ENCODE measurements around the gene CFAP210.

Gene CFAP210

GRCh38 chr2:169670937-169671336 is 23.3 kb downstream of the CFAP210 start:
- Histone ChIP-seq H3K79me2 (ENCODE audit: control insufficient read depth, insufficient read depth, low read length) (no peaks in the 10 kb centered on the region), H3K79me1 (ENCODE audit: low read length) (no peaks in the 10 kb centered on the region), H2BK5ac (ENCODE audit: low read length) (no peak overlapping the region), H3K4ac (ENCODE audit: low read depth, low read length) (no peak overlapping the region), H2BK120ac (ENCODE audit: low read depth, low read length) (no peak overlapping the region), H3K36me3 (ENCODE audit: control insufficient read depth, insufficient read depth, low read length) (no peaks in the 10 kb centered on the region), H4K5ac (ENCODE audit: low read length) (no peak overlapping the region), H3K9ac (ENCODE audit: low read length) (no peak overlapping the region), H3K27ac (ENCODE audit: low read depth, low read length) (no peak overlapping the region), H3K18ac (ENCODE audit: low read length) (no peak overlapping the region), H3K56ac (ENCODE audit: low read length) (no peak overlapping the region), H2BK15ac (replicated peaks; ENCODE audit: low read depth) (no peak overlapping the region), H2AK5ac (ENCODE audit: low read length) (no peak overlapping the region), H4K8ac (ENCODE audit: low read depth, low read length) (no peak overlapping the region), H3K4me2 (ENCODE audit: low read length) (no peak overlapping the region), H3K27me3 (ENCODE audit: insufficient read depth, low read length, poor library complexity) (no peaks in the 10 kb centered on the region), H3K23ac (ENCODE audit: low read length) (no peak overlapping the region), H3K4me1 (ENCODE audit: control insufficient read depth, low read depth, low read length) (no peaks in the 10 kb centered on the region), H3K4me3 (ENCODE audit: low read length) (no peak overlapping the region)
- WGBS (ENCODE audit: extremely low coverage, insufficient coverage, low lambda C conversion rate): no CpG with 5 or more reads among the region's 4 CpGs
- DNase-seq: no peak

GRCh38 chr2:169670215-169670651 is 24.0 kb downstream of the CFAP210 start:
- H3K4me3 ChIP-seq (ENCODE audit: low read length): no peak overlapping the region
- H2BK120ac ChIP-seq (ENCODE audit: low read depth, low read length): no peak overlapping the region
- H3K56ac ChIP-seq (ENCODE audit: low read length): no peak overlapping the region
- no peak for DNase-seq
- no peak overlapping the region for H4K8ac ChIP-seq (ENCODE audit: low read depth, low read length)
- no peaks in the 10 kb centered on the region for H3K27me3 ChIP-seq (ENCODE audit: insufficient read depth, low read length, poor library complexity)
- no peak overlapping the region for H3K4me2 ChIP-seq (ENCODE audit: low read length)
- no peak overlapping the region for H2BK5ac ChIP-seq (ENCODE audit: low read length)
- no peak overlapping the region for H3K18ac ChIP-seq (ENCODE audit: low read length)
- no peak overlapping the region for H2AK5ac ChIP-seq (ENCODE audit: low read length)
- H3K36me3 ChIP-seq (ENCODE audit: control insufficient read depth, insufficient read depth, low read length): no peaks in the 10 kb centered on the region
- H2BK15ac ChIP-seq (replicated peaks; ENCODE audit: low read depth): no peak overlapping the region
- no peak overlapping the region for H3K9ac ChIP-seq (ENCODE audit: low read length)
- H3K79me1 ChIP-seq (ENCODE audit: low read length): no peaks in the 10 kb centered on the region
- no peak overlapping the region for H3K27ac ChIP-seq (ENCODE audit: low read depth, low read length)
- H3K4ac ChIP-seq (ENCODE audit: low read depth, low read length): no peak overlapping the region
- H3K4me1 ChIP-seq (ENCODE audit: control insufficient read depth, low read depth, low read length): no peaks in the 10 kb centered on the region
- H4K5ac ChIP-seq (ENCODE audit: low read length): no peak overlapping the region
- no peak overlapping the region for H3K23ac ChIP-seq (ENCODE audit: low read length)
- WGBS (ENCODE audit: extremely low coverage, insufficient coverage, low lambda C conversion rate): no CpG with 5 or more reads among the region's 2 CpGs
- H3K79me2 ChIP-seq (ENCODE audit: control insufficient read depth, insufficient read depth, low read length): no peaks in the 10 kb centered on the region

- H4K8ac ChIP-seq (ENCODE audit: low read depth, low read length): no peak overlapping the region
- H3K79me2 ChIP-seq (ENCODE audit: control insufficient read depth, insufficient read depth, low read length): no peaks in the 10 kb centered on the region
- H3K56ac ChIP-seq (ENCODE audit: low read length): no peak overlapping the region
- no peak overlapping the region for H4K5ac ChIP-seq (ENCODE audit: low read length)
- no peak overlapping the region for H3K27ac ChIP-seq (ENCODE audit: low read depth, low read length)
- H3K36me3 ChIP-seq (ENCODE audit: control insufficient read depth, insufficient read depth, low read length): no peaks in the 10 kb centered on the region
- no peak overlapping the region for H3K9ac ChIP-seq (ENCODE audit: low read length)
- no peak overlapping the region for H2BK5ac ChIP-seq (ENCODE audit: low read length)
- H3K4me1 ChIP-seq (ENCODE audit: control insufficient read depth, low read depth, low read length): no peaks in the 10 kb centered on the region
- no peak overlapping the region for H2BK15ac ChIP-seq (replicated peaks; ENCODE audit: low read depth)
- no peak overlapping the region for H3K4me2 ChIP-seq (ENCODE audit: low read length)
- H3K4ac ChIP-seq (ENCODE audit: low read depth, low read length): no peak overlapping the region
- WGBS (ENCODE audit: extremely low coverage, insufficient coverage, low lambda C conversion rate): no CpG with 5 or more reads among the region's 2 CpGs
- H3K18ac ChIP-seq (ENCODE audit: low read length): no peak overlapping the region
- H3K23ac ChIP-seq (ENCODE audit: low read length): no peak overlapping the region
- no peaks in the 10 kb centered on the region for H3K27me3 ChIP-seq (ENCODE audit: insufficient read depth, low read length, poor library complexity)
- no peak overlapping the region for H2BK120ac ChIP-seq (ENCODE audit: low read depth, low read length)
- DNase-seq: no peak
- no peak overlapping the region for H2AK5ac ChIP-seq (ENCODE audit: low read length)
- H3K79me1 ChIP-seq (ENCODE audit: low read length): no peaks in the 10 kb centered on the region
- no peak overlapping the region for H3K4me3 ChIP-seq (ENCODE audit: low read length)
Measured at GRCh38 chr2:169667583-169667982, 26.6 kb downstream of the CFAP210 start.

- Histone ChIP-seq H3K4me3 (ENCODE audit: low read length) (no peak overlapping the region), H2BK15ac (replicated peaks; ENCODE audit: low read depth) (no peak overlapping the region), H3K23ac (ENCODE audit: low read length) (no peak overlapping the region), H3K9ac (ENCODE audit: low read length) (no peak overlapping the region), H3K27ac (ENCODE audit: low read depth, low read length) (no peak overlapping the region), H3K4me1 (ENCODE audit: control insufficient read depth, low read depth, low read length) (no peaks in the 10 kb centered on the region), H3K4ac (ENCODE audit: low read depth, low read length) (no peak overlapping the region), H3K79me2 (ENCODE audit: control insufficient read depth, insufficient read depth, low read length) (no peaks in the 10 kb centered on the region), H3K36me3 (ENCODE audit: control insufficient read depth, insufficient read depth, low read length) (no peaks in the 10 kb centered on the region), H3K56ac (ENCODE audit: low read length) (no peak overlapping the region), H3K4me2 (ENCODE audit: low read length) (no peak overlapping the region), H4K5ac (ENCODE audit: low read length) (no peak overlapping the region), H3K79me1 (ENCODE audit: low read length) (no peaks in the 10 kb centered on the region), H3K27me3 (ENCODE audit: insufficient read depth, low read length, poor library complexity) (no peaks in the 10 kb centered on the region), H2BK120ac (ENCODE audit: low read depth, low read length) (no peak overlapping the region), H3K18ac (ENCODE audit: low read length) (no peak overlapping the region), H4K8ac (ENCODE audit: low read depth, low read length) (no peak overlapping the region), H2AK5ac (ENCODE audit: low read length) (no peak overlapping the region), H2BK5ac (ENCODE audit: low read length) (no peak overlapping the region)
- WGBS (ENCODE audit: extremely low coverage, insufficient coverage, low lambda C conversion rate): no CpG with 5 or more reads among the region's 1 CpG
- no peak for DNase-seq
Measured at GRCh38 chr2:169664978-169665930, 29.0 kb downstream of the CFAP210 start.

- Histone ChIP-seq H2AK5ac (ENCODE audit: low read length) (no peak overlapping the region), H4K8ac (ENCODE audit: low read depth, low read length) (no peak overlapping the region), H3K4me1 (ENCODE audit: control insufficient read depth, low read depth, low read length) (no peaks in the 10 kb centered on the region), H3K27me3 (ENCODE audit: insufficient read depth, low read length, poor library complexity) (no peaks in the 10 kb centered on the region), H3K79me1 (ENCODE audit: low read length) (no peaks in the 10 kb centered on the region), H3K79me2 (ENCODE audit: control insufficient read depth, insufficient read depth, low read length) (no peaks in the 10 kb centered on the region), H2BK120ac (ENCODE audit: low read depth, low read length) (no peak overlapping the region), H3K36me3 (ENCODE audit: control insufficient read depth, insufficient read depth, low read length) (no peaks in the 10 kb centered on the region), H4K5ac (ENCODE audit: low read length) (no peak overlapping the region), H3K18ac (ENCODE audit: low read length) (no peak overlapping the region), H2BK5ac (ENCODE audit: low read length) (no peak overlapping the region), H3K9ac (ENCODE audit: low read length) (no peak overlapping the region), H3K4me3 (ENCODE audit: low read length) (no peak overlapping the region), H2BK15ac (replicated peaks; ENCODE audit: low read depth) (no peak overlapping the region), H3K4me2 (ENCODE audit: low read length) (no peak overlapping the region), H3K56ac (ENCODE audit: low read length) (no peak overlapping the region), H3K4ac (ENCODE audit: low read depth, low read length) (no peak overlapping the region), H3K27ac (ENCODE audit: low read depth, low read length) (no peak overlapping the region), H3K23ac (ENCODE audit: low read length) (no peak overlapping the region)
- no CpG with 5 or more reads among the region's 1 CpG for WGBS (ENCODE audit: extremely low coverage, insufficient coverage, low lambda C conversion rate)
- peak; percentile 27 for DNase-seq
Measured at GRCh38 chr2:169664600-169664977, 29.6 kb downstream of the CFAP210 start.

All from mesendoderm (in vitro differentiated cells).